ENCODE measurements around the gene THADA.
A peak's percentile ranks its signal among the peaks of the same experiment; 100 is the strongest.

Gene THADA

DNA sequence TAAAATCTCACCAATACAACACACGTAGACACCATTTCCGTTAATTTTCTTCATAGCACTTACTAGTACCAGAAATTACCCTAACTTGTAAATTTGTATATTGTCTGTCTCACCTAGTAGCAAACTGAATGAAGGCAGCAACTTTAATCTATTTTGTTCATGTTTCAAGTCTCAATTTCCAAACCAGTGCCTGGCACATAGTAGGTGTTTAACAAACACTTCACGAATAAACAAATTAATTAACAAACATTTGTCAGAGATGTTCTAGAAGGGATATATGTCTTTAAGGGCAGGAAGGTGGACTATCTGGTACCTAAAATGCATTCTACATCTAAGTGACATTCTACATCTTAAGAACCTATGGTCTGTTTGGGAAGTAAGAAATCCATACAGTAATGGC is 963 bp downstream of the THADA start:
- peak overlapping the region; percentile 90 for H3K4me3 ChIP-seq (ENCODE audit: low read length)
- no peak for DNase-seq (ENCODE audit: low read depth)
- TF ChIP-seq, protein P1, sequence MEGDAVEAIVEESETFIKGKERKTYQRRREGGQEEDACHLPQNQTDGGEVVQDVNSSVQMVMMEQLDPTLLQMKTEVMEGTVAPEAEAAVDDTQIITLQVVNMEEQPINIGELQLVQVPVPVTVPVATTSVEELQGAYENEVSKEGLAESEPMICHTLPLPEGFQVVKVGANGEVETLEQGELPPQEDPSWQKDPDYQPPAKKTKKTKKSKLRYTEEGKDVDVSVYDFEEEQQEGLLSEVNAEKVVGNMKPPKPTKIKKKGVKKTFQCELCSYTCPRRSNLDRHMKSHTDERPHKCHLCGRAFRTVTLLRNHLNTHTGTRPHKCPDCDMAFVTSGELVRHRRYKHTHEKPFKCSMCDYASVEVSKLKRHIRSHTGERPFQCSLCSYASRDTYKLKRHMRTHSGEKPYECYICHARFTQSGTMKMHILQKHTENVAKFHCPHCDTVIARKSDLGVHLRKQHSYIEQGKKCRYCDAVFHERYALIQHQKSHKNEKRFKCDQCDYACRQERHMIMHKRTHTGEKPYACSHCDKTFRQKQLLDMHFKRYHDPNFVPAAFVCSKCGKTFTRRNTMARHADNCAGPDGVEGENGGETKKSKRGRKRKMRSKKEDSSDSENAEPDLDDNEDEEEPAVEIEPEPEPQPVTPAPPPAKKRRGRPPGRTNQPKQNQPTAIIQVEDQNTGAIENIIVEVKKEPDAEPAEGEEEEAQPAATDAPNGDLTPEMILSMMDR (conservative IDR thresholded peaks at IDR 0.05; ENCODE audit: low read depth, low read length) = no peak

DNA sequence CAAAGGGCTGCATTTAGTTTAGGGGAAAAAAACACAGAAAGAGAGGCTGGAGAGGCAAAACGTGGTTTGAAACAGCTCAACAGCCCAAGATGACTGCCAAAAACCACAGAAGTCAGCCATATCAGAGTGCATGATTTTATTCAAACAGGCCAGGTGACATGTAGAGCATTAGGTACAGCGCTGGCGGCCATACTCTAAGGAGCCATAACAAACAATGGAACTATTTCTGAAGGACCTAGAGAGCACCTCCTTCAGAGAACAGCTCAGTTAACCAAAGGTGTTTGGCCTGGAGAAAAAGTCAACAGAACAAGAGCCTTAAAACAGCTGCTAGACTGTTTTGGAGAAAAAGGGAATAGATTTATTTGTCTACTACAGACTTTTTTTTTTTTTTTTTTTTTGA is 2.6 kb downstream of the THADA start:
- no peak overlapping the region for H3K4me3 ChIP-seq (ENCODE audit: low read length)
- TF ChIP-seq, protein P1 (conservative IDR thresholded peaks at IDR 0.05; ENCODE audit: low read depth, low read length) = no peak
- DNase-seq (ENCODE audit: low read depth) = no peak

DNA sequence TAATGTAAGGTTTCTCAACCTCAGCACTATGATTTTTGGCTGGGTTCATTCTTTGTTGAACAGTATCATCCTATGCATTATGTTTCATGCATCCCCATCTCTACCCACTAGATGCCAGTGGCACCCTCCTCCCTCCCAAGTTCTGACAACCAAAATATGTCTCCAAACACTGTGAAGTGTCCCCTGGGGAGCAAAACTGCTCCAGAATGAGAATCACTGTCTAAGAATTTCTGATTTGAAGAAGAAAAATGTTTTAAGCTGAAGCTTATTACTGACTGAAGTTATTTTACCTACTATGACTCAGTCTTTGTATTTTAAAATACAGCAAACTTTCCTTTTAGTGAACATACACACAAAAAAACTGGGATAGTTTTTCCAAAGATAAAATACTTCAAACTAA is 3.4 kb downstream of the THADA start:
- TF ChIP-seq, protein P1 (conservative IDR thresholded peaks at IDR 0.05; ENCODE audit: low read depth, low read length) = no peak
- H3K4me3 ChIP-seq (ENCODE audit: low read length) = no peak overlapping the region
- no peak for DNase-seq (ENCODE audit: low read depth)

DNA sequence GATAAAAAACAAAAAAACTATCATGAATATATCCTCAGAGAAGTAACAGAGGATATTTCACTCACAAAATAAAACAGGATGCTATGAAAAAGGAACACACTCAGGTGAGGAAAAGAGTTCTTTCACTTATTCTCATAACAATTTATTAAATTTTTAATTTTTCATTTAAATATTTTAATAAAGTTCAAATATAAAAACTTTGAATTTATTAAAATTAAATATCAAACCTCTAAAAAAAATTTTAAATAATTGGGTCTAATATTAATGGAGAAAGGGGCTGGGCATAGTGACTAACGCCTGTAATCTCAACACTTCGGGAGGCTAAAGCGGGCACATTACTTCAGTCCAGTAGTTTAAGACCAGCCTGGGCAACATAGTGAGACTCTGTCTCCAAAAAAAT is 10.1 kb downstream of the THADA start:
- H3K4me3 ChIP-seq (ENCODE audit: low read length) = no peak overlapping the region
- no peak for DNase-seq (ENCODE audit: low read depth)
- TF ChIP-seq, protein P1 (conservative IDR thresholded peaks at IDR 0.05; ENCODE audit: low read depth, low read length) = no peak

DNA sequence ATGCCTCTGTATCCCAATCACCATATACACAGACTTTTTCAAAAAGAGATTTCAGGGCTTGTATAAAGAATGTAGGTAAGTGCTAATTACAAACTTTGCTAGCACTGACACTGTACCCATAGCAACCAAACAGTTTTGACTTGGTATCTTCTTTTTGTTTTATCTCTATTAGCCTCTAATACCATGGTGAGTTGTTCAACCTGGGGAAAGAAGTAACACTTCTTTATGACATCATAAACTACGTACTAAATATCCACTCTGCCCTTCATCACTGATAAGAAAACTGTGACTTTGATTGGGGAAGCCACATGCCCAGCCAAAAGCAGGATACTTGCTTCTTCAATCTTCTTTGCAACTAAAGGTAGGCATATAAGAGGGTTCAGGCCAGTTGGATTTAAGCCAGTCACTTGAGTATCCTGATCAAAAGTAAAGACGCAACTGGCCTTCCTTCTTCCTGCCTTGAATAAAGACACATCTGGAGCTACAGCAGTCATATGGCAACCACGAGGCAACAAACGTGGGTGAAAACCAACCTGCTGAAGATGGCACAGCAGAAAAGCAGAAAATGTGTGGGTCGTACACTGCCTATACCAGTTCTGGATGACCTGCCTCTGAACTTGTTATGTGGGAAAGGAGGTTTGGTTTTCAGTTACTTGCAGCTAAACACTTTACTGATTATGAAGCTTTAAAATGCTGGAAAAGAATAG is 16.4 kb downstream of the THADA start:
- DNase-seq (ENCODE audit: low read depth) = no peak
- TF ChIP-seq, protein P1 (conservative IDR thresholded peaks at IDR 0.05; ENCODE audit: low read depth, low read length) = no peak
- no peak overlapping the region for H3K4me3 ChIP-seq (ENCODE audit: low read length)

DNA sequence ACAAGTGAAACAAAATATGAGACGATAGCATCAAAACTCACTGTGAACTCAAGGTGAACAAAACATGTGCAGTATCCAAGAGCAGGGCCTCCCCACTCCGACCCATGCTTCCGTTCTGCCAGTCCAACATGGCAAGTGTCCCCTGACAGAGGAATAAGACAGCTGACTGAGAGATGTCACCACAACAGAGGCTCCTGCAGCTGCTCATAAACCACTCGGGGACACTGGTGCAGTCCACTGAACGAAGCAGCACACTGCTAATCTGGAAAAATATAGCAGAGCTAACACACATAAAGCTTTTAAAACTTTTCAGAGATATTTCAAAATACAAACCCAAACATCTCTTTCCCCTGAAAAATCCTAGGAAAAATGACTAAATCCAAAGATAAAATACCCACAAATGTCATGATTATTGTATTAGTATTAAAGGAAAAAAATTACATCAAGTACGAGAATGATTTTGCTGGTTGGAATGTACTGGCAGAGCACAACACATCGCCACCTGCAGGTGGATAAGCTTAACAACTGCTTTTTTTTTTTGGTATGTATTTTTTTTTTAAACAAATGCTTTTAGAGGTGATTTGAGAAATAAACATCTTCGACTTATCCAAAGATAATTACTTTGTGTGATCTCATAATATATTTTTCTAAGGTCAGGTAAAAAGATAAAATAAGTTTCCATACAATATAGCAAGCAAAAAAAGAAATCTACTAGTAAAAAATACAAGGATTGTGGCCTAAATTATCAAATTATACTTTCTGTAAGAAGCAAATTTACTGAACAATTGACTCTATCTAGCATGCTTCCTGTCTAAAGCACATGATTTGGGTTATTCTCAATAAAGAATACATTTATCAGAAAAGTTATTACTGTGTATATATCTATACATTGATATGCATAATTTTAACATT is 18.6 kb downstream of the THADA start:
- DNase-seq (ENCODE audit: low read depth) = no peak
- TF ChIP-seq, protein P1 (conservative IDR thresholded peaks at IDR 0.05; ENCODE audit: low read depth, low read length) = peak; percentile 82
- H3K4me3 ChIP-seq (ENCODE audit: low read length) = no peak overlapping the region

Measured in retinal pigment epithelial cell (primary cell).